Stimulated activated CD4-positive, alpha-beta T cell treated with anti-CD3 and anti-CD28 coated beads, Interleukin-2, amount 100 ng/mL, for 24 hours (primary cell): ENCODE data around the gene AAMP.

Experiments used
- DNase-seq, 2 donors: peaks; one replicate each; pipeline ENCODE4 v3.0.0-alpha.2; 2020

AAMP gene

DNA sequence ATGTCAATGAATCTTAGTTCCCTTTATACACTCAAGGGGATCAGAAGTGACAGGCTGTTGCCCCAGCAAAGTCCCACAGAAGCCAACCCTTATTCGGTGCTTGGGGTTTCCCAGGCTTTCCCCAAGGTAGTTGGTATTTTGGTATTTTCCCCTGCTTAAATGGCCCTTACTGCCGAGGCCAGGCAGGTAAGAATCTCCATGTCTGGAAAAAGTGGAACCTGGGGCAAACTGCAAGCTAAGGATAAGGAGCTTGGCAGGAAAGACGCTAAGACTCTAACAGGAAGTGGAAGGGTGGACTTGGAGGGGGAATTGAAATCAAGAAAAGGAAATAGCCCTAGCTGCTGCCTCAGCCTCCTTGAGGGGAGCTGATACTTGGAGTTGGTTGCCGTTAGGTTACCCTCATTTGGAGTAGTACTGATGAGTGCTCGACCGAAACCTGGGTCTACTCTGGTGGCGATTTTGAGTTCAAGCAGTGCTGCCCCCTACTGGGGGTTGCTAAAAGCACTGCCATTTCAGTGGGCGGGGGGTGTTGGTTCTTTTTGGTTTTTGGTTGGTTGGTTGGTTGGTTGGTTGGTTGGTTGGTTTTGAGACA, 12.5 kb downstream of the AAMP start:
- DNase-seq: peak; percentile 74 to 75

DNA sequence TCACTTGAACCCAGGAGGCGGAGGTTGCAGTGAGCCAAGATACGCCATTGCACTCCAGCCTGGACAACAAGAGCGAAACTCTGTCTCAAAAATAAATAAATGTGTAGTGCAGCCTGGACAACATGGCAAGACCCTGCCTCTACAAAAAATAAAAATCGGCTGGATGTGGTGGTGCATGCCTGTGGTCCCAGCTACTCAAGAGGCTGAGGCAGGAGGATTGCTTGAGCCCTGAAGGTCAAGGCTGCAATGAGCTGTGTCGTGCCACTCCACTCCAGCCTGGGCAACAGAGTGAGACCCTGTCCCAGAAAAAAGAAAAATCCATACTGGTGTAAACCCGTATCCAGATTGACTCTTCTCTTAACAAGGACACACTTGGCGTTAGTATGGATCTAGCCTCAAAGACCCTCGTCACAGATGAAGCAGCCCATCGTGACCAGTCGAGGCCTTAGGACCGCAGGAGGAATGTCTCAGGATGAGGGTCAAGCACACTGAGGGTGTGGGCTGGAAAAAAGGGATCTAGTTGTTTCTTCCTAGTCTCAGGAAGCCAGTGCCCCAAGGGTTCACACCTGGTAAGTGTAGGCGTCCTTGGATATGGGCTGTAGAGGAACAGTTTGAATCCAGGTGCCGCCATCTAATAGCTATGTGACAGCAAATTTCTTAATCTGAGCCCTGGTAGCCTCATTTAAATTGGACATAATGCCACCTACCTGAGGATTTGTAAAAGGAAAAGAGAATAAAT, 13.2 kb downstream of the AAMP start:
- no peak for DNase-seq

DNA sequence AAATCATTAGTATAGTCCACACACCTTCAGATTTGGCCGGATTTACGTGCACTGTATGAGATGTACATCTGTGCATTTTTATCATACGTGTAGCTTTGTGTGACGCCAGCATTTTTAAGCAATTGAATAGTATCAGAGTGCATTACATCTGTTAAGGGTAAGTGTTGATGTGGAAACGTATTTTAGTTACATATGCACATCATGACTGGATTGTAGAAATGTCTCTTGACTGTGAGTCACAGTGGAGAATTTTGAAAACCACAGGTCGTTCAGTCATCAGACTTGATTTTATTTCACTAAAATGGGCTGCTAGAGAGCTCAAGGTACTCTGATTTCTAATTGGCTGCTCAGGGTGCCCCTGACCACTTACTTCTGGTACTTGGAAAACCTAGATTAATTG, 14.5 kb downstream of the AAMP start:
- no peak for DNase-seq

DNA sequence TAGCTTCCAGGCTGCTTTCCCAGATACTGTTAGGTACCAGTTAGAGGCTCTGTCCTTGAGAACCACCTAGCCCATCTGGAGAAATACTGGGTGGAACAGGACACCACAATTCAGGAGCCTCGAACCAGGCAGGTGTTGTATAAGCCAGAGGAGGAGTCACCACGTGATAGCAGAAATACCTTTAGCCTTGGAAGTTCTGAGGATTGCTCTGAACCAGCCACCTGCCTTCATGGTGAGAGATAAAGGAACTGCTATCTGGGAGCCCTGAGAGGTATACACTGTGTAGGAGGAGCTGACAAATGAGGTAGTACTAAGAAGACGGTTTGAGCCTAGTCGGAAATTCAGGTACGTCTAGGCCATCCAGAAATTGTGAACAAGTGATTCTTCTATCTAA, 16.7 kb downstream of the AAMP start:
- no peak for DNase-seq

DNA sequence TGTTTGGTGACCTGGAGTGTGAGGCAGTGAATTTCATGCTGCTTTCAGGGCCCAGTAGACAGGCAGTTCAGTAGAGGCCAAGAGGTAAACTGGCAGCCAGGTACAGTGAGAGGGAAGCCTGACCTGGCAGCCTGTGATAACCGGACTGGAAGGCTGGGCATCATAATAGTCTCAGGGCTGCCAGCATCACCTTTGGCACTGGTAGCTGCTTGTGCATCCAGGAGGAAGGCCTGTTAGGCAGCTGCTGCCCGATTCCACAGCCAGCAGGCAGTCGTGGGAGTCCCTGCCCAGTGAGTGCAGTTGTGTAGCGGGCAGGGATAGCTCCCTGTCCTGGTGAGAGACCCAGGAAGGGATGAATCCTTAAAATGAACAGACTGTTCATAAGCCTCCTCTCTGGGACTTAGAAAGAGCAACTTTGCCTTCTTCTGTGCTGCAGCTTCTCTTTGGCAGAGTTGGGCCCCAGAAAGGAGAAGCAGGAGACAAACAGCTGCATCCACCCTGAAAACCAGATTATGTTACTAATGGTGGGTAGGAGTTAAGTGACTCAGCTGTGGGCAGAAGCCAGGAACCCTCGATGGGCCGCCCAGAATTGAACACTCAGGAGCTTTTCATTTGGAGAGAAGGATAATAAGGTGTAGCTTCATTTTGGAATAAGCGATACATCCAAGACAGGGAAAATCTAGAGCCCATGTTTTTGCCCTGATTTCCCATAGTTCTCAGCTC, 17.3 kb downstream of the AAMP start:
- no peak for DNase-seq

DNA sequence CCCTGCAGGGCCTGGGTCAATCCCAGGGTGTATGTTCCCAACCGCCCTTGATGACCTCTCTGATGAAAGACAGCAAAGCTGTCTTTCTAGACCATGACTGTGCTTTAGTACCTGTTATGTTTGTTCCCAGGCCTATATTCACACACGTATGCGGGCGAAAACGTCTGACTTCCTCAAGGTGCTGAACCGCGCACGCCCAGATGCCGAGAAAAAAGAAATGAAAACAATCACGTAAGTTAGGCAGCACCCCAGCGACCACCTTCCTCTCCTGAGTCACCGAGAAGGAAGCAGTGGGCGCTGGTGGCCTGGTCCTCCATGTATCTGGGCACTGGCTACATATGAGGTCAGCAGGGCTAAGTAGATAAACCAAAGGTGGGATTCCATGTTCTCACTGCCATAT, 20.2 kb downstream of the AAMP start:
- DNase-seq: no peak

DNA sequence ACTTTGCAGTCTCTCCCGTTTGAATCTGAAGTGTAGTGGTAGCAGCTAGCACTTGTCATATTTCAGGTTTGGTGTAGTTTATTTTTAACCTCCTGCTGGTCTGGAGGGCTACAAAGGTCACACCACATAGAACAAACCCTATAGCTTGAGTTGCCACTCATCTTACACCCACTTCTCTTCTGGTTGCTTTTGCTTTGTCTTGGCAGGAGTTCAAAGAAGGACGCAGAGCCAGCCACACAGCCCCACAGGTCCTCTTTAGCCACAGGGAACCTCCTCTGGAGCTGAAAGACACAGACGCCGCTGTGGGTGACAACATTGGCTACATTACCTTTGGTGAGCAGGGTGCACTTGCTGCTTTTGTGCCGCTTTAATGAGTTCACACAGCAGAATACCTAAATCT, 24.7 kb downstream of the AAMP start:
- no peak for DNase-seq

DNA sequence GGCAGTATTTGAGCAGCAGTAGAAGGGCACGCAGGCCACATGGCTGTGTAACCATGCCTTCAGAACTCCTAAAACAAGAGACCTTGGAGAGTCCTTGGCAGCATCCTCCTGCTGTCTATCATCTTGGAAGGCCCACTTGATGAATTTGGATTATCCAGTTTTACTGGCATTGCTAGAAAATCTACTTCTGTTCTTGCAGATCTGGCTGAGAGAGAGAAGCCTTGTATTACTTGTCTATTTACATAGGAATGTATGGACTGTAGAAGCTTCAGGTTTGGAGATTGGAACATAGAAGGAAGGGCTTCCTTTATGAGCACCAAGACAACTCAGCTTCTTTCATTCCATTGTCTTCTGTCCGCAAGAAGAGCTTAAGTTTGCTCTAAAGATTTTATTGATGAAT, 25.3 kb downstream of the AAMP start:
- no peak for DNase-seq

DNA sequence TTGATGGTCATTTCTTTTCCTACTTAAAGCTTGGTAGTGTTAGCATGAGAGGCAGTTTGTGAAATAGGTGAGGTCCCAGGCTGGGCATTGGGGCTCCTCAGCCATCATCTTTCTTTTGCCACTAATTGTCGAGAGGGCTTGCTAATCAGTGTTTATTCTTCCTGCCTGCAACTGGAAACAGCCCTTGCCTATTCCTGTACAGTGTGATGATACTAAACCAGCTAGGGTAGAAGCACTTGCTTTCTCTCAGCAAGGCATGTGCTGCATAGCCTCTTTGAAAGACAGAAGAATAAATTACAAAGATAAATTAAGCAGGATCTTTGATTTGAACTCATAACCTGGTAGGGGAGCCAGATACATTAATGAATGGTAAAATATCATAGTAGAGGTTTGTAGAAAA, 25.7 kb downstream of the AAMP start:
- no peak for DNase-seq

DNA sequence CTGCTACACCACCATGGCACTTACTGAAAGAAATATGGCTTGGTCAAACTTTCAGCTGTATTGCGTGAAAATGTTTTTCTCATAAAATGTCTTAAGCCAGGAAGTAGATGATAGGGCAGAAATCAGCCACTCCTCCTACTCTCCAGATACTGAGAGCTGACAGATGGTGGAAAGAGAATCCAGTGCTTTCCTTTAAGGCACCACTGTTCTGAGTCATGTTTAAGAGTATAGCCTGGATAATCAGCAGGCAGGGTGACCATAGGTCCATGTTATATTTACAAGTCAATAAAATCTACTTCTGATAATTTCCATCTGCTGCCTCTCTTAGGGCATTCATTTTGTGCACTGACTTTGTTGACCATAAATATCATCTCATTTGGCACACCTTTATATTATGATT, 31.1 kb downstream of the AAMP start:
- no peak for DNase-seq

DNA sequence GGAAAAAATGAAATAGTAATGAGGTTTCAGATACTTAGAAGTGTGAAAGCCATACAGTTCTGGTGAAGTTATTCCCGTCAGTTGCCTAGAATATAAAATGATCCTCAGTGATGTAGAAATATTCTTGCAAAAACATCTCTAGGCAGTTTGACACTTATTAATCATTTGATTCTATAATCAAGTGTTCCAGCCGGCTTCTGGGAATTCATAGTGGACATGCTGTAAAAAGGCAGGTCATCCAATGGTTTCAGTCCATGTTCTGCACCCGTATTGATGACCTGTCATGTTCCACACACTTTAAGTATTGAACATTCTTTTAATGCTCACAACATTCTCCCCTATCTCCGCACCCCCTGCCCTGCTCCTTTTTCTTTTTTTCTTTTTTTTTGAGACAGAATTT, 33.1 kb downstream of the AAMP start:
- DNase-seq: no peak

DNA sequence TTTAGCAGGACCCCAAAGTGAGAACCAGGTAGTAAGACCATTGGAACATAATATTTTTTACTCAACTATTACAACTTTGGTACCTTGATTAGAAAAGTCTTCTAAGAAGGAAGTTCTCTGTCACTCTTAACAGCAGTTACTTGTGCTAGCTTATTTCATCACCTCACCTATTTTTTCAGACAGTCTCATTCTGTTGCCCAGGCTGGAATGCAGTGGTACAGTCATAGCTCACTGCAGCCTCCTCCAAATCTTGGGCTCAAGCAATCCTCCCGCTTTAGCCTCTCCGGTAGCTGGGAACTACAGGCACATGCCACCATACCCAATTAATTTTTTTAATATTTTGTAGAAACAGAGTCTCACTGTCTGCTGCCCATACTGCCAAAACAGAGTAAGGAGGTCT, 34.9 kb downstream of the AAMP start:
- no peak for DNase-seq

DNA sequence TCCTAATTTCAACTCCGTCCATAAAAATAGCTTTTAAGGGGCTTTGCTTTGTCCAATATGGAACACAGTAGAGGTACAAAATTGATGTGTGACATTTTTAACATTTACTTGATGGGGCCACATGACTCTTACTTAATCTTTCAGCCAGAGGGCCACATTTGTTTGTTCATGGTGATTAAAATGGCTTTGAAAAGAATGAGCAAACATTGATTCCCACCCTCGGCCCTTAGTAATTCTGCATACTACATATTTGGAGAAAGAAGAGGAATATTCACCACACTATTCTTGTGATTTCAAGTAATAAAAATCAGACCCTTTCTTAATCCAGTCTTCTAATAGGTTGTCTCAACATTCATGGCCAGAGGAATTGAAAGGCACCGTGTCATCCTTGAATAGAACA, 35.4 kb downstream of the AAMP start:
- DNase-seq: no peak

DNA sequence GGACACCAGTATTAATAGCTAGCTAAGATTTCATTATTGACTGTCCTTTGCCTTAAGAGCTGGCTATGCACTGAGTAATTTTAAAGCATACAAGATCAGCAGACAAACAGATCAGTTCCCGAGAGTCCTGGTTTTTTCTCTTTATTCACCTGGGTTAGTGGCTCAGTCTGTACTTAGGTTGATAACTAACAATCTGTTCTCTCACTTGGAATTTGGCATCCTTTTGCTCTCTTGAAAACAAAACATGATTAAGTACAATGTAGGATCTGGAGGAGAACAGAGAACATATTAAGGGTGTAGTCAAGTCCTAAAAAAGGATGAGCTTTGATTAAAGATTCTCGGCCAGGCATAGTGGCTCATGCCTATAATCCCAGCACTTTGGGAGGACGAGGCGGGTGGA, 36.4 kb downstream of the AAMP start:
- no peak for DNase-seq

DNA sequence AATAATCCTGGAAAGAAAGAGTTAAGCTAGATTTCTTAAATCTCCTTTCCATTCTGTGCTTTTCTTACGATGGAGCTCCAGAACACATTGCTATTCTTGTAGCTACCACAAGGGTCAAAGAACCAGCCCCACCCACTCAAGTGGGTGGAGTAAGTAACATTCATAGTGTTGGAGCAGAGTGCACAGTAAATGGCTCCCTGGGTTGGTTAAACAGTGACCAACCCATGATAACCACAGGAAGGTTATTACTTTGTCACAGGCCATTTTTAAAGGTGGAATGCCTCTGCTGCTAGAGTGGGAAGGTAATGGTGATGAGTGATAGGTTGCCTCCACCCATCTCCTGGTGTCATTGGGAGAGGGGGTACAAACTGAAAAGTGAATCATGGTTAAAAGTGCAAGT, 39.1 kb downstream of the AAMP start:
- DNase-seq: peak in 1 of 2 donors; percentile 36

DNA sequence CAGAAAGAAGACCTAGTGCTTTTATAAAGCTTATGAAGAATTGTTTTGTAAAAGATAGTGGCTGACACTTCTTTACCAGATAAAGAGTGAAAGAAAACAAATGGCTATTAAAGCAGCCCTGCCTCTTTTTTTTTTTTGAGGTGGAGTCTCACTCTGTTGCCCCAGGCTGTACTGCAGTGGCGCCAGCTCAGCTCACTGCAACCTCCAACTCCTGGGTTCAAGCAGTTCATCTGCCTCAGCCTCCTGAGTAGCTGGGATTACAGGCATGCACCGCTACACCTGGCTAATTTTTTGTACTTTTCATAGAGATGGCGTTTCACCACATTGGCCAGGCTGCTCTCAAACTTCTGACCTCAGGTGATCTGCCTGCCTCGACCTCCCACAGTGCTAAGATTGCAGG, 40.1 kb downstream of the AAMP start:
- no peak for DNase-seq

DNA sequence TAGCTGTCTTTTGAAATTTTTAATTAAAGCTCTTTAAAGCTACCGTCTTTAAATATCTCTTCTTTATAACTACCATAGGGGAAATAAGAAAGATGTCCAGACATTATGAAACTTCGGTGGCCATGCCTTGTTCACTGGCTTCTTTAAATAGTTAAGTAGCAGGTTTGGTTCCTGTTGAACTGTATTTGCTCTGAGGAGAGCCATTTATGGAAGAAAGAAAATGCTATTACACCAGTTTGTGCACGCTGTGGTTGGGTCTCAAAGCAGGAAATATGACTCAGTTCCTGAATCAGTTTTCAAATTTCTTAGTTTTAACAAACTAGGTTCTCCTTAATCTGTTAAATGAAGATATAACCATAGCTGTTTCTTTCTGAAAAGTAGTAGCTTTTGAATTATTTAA, 40.7 kb downstream of the AAMP start:
- DNase-seq: peak; percentile 34 to 43

DNA sequence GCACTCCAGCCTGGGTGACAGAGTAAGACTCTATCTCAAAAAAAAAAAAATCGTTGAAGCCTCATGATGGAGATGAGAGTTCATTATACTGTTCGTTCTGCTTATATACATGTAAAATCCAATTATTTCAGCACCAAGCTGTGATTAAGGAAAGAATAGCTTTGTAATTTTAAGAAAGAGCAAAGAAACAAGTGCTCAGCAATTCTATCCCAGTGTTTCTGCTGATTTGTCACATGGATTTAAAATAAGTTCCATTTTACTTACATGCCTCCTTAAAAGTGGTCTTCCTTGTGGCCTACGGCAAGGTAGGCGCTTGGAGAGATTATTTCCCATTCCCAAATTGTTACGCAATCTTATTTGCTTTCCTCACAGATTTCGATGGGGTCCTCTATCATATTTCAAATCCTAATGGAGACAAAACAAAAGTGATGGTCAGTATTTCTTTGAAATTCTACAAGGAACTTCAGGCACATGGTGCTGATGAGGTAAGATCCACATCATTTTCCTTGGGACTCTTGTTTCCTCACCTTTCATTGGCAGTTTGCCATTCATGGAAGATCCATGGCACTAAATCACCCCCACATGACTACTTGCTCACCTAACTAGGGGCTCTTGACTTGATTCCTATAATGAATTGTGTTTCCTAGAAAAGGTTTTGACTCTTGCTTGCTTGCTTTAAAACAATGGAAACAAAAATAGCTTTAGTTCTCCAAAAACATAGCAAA, 41.4 kb downstream of the AAMP start:
- no peak for DNase-seq

DNA sequence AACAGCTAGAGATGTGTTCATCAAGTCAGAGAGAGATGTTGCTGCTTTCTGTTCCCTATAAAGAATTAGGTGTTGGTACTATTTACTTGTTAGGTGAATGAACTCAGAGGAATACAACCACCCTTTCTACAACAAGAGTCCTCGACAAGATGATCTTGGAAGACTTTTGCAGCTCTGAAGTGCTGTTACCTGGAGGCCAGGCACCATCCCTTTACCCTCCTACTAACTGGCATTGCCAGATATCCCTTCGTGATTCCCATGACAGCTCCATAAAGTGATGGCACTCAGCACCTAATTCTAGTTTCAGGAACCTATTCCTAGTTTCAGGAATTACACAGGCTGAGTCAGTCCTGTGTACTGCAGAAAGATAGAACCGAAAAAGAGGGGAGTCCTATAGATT, 43.0 kb downstream of the AAMP start:
- no peak for DNase-seq

DNA sequence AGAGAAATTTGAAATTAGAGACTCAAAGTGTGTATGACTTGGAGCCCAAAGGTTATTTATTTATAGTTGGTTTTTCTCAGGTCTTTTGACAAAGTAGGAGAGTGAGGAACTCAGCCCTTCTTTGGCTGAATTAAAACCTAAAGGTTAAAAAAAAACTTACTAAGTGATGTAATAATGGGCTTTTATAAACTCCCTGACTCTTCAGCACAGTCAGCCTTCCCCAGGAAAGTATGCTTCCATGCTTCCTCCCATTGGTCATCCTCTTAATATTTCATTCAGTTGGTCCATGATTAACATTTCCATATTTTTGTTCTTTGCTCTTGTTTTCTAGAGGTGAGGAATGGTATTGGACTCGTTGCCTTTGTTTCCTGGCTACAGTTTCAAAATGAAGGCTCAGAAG, 45.8 kb downstream of the AAMP start:
- DNase-seq: no peak

DNA sequence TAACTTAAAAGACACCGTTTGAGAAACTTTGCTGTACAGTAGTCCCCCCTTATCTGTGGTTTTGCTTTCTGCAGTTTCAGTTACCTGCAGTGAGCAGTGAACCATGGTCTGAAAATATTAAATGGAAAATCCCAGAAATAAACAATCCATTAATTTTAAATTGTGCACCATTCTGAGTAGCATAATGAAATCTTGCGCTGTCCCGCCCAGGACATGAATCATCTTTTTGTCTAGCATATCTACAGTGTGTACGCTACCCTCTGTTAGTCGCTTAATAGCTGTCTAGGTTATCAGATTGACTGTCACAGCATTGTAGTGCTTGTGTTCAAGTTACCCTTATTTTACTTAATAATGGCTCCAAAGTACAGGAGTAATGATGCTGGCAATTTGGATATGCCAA, 46.9 kb downstream of the AAMP start:
- DNase-seq: no peak

DNA sequence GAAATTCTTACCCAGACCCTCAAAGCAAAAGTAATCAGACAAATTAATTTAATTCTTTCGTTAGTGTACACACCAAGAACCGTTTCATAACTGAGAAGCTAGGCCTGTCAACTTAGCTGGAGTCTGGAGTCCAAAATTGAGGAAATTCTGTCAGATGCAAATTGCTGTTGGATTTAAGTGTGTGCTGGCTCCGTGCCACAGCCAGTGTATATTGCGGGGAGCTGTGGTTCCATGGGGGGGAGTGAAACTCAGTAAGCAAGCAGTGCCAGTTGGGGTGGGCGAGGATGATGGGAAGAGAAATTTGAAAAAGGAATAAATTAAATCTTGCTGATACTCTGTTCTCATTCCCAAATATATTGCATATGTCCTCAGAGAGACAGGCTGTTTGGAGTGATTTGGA, 48.9 kb downstream of the AAMP start:
- no peak for DNase-seq

DNA sequence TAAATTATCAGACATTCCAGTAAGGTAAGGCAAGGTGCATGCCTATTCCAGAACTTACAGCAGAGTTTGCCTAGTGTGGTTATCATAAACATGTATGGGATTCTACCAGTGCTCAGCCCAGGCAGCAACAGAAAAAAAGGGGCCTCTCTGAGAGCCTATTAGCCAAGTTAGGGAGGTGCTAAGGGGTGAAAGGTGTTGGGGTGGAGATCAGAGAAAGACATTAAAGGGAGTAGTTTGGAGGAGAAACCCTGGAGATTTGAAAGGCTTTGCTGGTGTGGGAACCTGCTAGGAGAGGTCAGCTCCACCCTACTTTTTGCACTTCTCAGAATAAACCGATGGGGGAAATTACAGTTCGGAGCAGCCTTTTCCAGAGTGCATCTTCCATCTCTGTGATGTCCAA, 50.0 kb downstream of the AAMP start:
- DNase-seq: no peak
